Measurements from ENCODE around the gene ZHX3.

ZHX3 gene

DNA sequence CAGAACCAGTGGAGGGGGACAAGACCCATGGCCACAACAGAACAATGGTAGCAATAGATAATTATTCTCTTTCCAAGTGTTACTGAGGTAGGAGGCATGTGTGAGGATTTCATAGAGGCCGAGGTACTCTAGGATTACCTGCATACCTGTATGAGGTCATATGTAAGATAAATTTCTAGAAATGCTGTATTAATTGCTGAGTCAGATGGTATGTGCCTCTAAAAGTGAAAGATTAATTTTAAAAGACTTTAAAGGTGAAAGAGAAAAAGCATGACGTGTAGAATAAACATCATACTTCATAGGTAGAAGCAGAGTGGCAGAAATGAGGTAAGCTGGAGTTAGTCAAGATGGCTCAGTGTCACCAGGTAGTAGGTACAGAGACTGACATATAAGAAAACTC, 51.6 kb downstream of the ZHX3 start:
- no peaks in the 10 kb centered on the region for H3K27me3 ChIP-seq (ENCODE audit: control insufficient read depth, low read length)
- no peak overlapping the region for H3K4me2 ChIP-seq (ENCODE audit: low read length)
- no peaks in the 10 kb centered on the region for H3K4me1 ChIP-seq (ENCODE audit: control insufficient read depth, low read length)
- no peaks in the 10 kb centered on the region for H4K20me1 ChIP-seq (ENCODE audit: control insufficient read depth, insufficient read depth, low read depth, low read length)
- no peaks in the 10 kb centered on the region for H3K79me2 ChIP-seq (ENCODE audit: control insufficient read depth, low read length)
- H3K9me3 ChIP-seq (ENCODE audit: control insufficient read depth, insufficient read depth, low read length): no peaks in the 10 kb centered on the region
- no peaks in the 10 kb centered on the region for H3K9me2 ChIP-seq (replicated peaks; ENCODE audit: control insufficient read depth, low read length)
- no peaks in the 10 kb centered on the region for H3F3A ChIP-seq (ENCODE audit: control insufficient read depth, insufficient read depth)
- no peak overlapping the region for H3K4me3 ChIP-seq (ENCODE audit: low read length)
- H3K27ac ChIP-seq (ENCODE audit: low read depth, low read length): no peak overlapping the region
- peaks cover 5% of the 10 kb centered on the region; the same call in 1 of the 2 replicates for H3K36me3 ChIP-seq (ENCODE audit: control insufficient read depth, low read length)
- TF ChIP-seq EZH2phosphoT487 (IDR thresholded peaks at IDR 0.05; ENCODE audit: borderline replicate concordance, low read length): no peak
- TF ChIP-seq, protein P1, sequence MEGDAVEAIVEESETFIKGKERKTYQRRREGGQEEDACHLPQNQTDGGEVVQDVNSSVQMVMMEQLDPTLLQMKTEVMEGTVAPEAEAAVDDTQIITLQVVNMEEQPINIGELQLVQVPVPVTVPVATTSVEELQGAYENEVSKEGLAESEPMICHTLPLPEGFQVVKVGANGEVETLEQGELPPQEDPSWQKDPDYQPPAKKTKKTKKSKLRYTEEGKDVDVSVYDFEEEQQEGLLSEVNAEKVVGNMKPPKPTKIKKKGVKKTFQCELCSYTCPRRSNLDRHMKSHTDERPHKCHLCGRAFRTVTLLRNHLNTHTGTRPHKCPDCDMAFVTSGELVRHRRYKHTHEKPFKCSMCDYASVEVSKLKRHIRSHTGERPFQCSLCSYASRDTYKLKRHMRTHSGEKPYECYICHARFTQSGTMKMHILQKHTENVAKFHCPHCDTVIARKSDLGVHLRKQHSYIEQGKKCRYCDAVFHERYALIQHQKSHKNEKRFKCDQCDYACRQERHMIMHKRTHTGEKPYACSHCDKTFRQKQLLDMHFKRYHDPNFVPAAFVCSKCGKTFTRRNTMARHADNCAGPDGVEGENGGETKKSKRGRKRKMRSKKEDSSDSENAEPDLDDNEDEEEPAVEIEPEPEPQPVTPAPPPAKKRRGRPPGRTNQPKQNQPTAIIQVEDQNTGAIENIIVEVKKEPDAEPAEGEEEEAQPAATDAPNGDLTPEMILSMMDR (IDR thresholded peaks at IDR 0.05; ENCODE audit: low read depth, low read length, poor library complexity, severe bottlenecking): no peak

DNA sequence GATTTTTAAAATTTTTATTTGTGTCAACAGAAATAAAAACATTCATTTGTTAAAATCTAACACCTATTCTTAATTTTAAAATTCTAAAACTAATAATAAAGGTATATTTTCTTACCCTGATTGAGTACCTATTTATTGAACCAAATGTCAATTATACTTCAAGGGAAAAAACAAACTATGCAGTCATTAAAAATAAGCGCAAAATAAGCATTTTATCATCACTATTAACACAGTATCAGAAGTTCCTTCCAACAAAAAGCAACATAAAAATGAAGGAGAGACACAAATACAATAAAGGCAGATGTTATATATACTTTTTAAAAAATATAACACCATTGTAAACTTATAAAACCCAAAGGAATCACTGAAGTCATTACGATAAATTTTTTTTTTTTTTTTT, 52.7 kb downstream of the ZHX3 start:
- Histone ChIP-seq H3K79me2 (ENCODE audit: control insufficient read depth, low read length) (no peaks in the 10 kb centered on the region), H4K20me1 (ENCODE audit: control insufficient read depth, insufficient read depth, low read depth, low read length) (no peaks in the 10 kb centered on the region), H3K4me3 (ENCODE audit: low read length) (no peak overlapping the region), H3K36me3 (ENCODE audit: control insufficient read depth, low read length) (peaks cover 5% of the 10 kb centered on the region; the same call in 1 of the 2 replicates), H3K9me2 (replicated peaks; ENCODE audit: control insufficient read depth, low read length) (no peaks in the 10 kb centered on the region), H3F3A (ENCODE audit: control insufficient read depth, insufficient read depth) (no peaks in the 10 kb centered on the region), H3K27me3 (ENCODE audit: control insufficient read depth, low read length) (no peaks in the 10 kb centered on the region), H3K27ac (ENCODE audit: low read depth, low read length) (no peak overlapping the region), H3K9me3 (ENCODE audit: control insufficient read depth, insufficient read depth, low read length) (no peaks in the 10 kb centered on the region), H3K4me2 (ENCODE audit: low read length) (no peak overlapping the region), H3K4me1 (ENCODE audit: control insufficient read depth, low read length) (no peaks in the 10 kb centered on the region)
- TF ChIP-seq EZH2phosphoT487 (IDR thresholded peaks at IDR 0.05; ENCODE audit: borderline replicate concordance, low read length): no peak
- TF ChIP-seq, protein P1 (IDR thresholded peaks at IDR 0.05; ENCODE audit: low read depth, low read length, poor library complexity, severe bottlenecking): no peak

DNA sequence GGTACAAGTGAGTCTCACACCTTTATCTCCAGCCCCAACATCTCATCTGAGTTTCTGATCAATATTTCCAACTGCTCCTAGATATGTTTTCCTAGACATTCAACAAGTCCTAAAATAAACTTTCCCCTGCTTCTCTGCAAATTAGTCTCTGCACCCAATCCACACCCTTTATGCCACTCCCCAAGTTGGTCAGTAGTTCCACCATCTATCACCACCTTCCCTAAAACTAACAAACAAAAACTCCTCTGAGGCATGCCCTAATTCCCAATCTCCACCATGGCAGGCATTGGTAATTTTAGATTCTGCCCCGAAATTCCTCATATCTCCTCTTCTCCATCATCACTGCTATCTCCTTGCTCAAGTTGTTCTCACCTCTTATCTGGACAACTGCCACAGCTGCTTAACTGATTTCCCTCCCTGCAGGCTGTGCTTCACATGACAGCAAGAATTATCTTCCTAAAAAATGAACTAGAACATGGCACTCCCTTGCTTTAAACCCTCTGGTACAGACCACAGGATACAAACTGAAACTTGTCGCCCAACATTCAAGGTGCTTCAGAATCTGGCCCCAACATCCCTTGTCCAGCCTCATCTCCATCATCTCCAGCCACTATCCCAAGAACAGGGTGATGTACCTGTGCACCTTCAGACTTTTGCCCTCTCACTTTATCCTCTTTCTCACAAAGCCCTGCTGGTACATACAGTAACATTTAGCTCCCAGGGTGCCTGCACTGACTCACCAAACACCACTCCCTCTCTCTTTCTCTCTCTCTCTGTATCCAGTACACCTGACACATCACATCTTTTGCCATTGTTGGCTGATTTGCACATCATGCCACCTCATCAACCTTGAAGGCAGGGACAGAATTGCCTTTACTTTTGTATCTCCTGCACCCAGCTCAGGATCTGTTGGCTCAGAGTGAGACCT, 55.5 kb downstream of the ZHX3 start:
- H3K4me1 ChIP-seq (ENCODE audit: control insufficient read depth, low read length): no peaks in the 10 kb centered on the region
- H3K9me3 ChIP-seq (ENCODE audit: control insufficient read depth, insufficient read depth, low read length): no peaks in the 10 kb centered on the region
- no peaks in the 10 kb centered on the region for H3F3A ChIP-seq (ENCODE audit: control insufficient read depth, insufficient read depth)
- no peak overlapping the region for H3K4me2 ChIP-seq (ENCODE audit: low read length)
- no peaks in the 10 kb centered on the region for H3K9me2 ChIP-seq (replicated peaks; ENCODE audit: control insufficient read depth, low read length)
- no peak overlapping the region for H3K4me3 ChIP-seq (ENCODE audit: low read length)
- H4K20me1 ChIP-seq (ENCODE audit: control insufficient read depth, insufficient read depth, low read depth, low read length): no peaks in the 10 kb centered on the region
- TF ChIP-seq EZH2phosphoT487 (IDR thresholded peaks at IDR 0.05; ENCODE audit: borderline replicate concordance, low read length): no peak
- TF ChIP-seq, protein P1 (IDR thresholded peaks at IDR 0.05; ENCODE audit: low read depth, low read length, poor library complexity, severe bottlenecking): no peak
- H3K36me3 ChIP-seq (ENCODE audit: control insufficient read depth, low read length): no peaks in the 10 kb centered on the region
- H3K27ac ChIP-seq (ENCODE audit: low read depth, low read length): no peak overlapping the region
- no peaks in the 10 kb centered on the region for H3K27me3 ChIP-seq (ENCODE audit: control insufficient read depth, low read length)
- H3K79me2 ChIP-seq (ENCODE audit: control insufficient read depth, low read length): no peaks in the 10 kb centered on the region

All from DOHH2 (cell line).